KMS-11 (cell line): Measurements from ENCODE around the gene IL2RG.

ENCODE experiments used
- H2AFZ ChIP-seq: fragments of 200-600 bp; sonication (generic); 2 replicates; pipeline ENCODE4 v1.6.1; 2016; ENCODE audit warnings: antibody characterized with exemption, mixed run types, low read depth
- H3K27ac ChIP-seq: fragments of 200-600 bp; sonication (generic); 2 replicates; pipeline ENCODE4 v1.6.1; 2016; ENCODE audit warnings: mild to moderate bottlenecking, mixed run types
- H3K27me3 ChIP-seq: fragments of 200-600 bp; sonication (generic); 2 replicates; pipeline ENCODE4 v1.6.1; 2017; ENCODE audit warnings: mild to moderate bottlenecking, low read depth, mixed run types, moderate library complexity; ENCODE audit not compliant: insufficient read depth
- H3K36me3 ChIP-seq: fragments of 200-600 bp; sonication (generic); 2 replicates; pipeline ENCODE4 v1.6.1; 2017; ENCODE audit warnings: mild to moderate bottlenecking, mixed run types; ENCODE audit not compliant: insufficient read depth
- H3K4me1 ChIP-seq: fragments of 200-600 bp; sonication (generic); 2 replicates; pipeline ENCODE4 v1.6.1; 2016; ENCODE audit warnings: mild to moderate bottlenecking, low read depth, mixed run types; ENCODE audit not compliant: poor library complexity, severe bottlenecking
- H3K4me2 ChIP-seq: fragments of 200-600 bp; sonication (generic); 2 replicates; pipeline ENCODE4 v1.7.0; 2016; ENCODE audit warnings: mild to moderate bottlenecking, mixed run types
- H3K4me3 ChIP-seq: fragments of 200-600 bp; sonication (generic); IDR thresholded peaks from 2 replicates; pipeline ENCODE4 v1.6.1; 2017; ENCODE audit warnings: low read depth, low read length, mixed read lengths; ENCODE audit not compliant: insufficient read depth
- H3K79me2 ChIP-seq: fragments of 200-600 bp; sonication (generic); 2 replicates; pipeline ENCODE4 v1.6.1; 2016; ENCODE audit warnings: low read depth, mixed run types; ENCODE audit not compliant: insufficient read depth
- H3K9ac ChIP-seq: fragments of 200-600 bp; sonication (generic); 2 replicates; pipeline ENCODE4 v1.6.1; 2016; ENCODE audit warnings: mild to moderate bottlenecking, mixed run types
- H4K20me1 ChIP-seq: fragments of 200-600 bp; sonication (generic); 2 replicates; pipeline ENCODE4 v1.6.1; 2016; ENCODE audit warnings: mild to moderate bottlenecking, mixed run types; ENCODE audit not compliant: insufficient read depth
- TF ChIP-seq, protein P1 (sequence below): fragments of 200-600 bp; sonication (generic); conservative IDR thresholded peaks from 2 replicates; pipeline ENCODE4 v1.6.1; 2017; ENCODE audit warnings: low read depth, mild to moderate bottlenecking, antibody characterized with exemption, low read length, moderate library complexity, mixed read lengths

Gene IL2RG

DNA sequence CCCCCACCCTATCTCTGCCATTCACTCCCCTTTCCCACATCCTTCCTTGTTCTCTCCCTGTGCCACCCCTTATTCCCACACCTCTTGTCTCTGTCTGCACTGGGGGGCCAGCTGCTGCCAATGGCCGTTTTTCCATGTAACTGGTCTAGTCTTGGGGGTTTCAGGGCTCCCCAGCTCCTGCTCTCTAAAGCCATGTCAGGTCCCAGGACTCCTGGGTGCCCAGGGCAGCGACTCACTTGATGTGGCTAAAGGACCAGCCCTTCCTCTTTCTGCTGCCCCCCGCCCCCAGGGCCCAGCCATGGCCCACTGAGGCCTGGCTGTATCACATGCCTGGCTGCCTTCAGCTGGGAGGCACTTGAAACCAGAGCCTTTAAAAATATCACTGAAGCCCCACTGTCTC lies 43.3 kb upstream of the IL2RG start:
- no peak overlapping the region for H3K4me2 ChIP-seq
- no peaks in the 10 kb centered on the region for H3K36me3 ChIP-seq
- no peaks in the 10 kb centered on the region for H4K20me1 ChIP-seq
- H3K27me3 ChIP-seq, result no peaks in the 10 kb centered on the region
- no peak overlapping the region for H3K27ac ChIP-seq
- H3K79me2 ChIP-seq, result no peaks in the 10 kb centered on the region
- TF ChIP-seq, protein P1, sequence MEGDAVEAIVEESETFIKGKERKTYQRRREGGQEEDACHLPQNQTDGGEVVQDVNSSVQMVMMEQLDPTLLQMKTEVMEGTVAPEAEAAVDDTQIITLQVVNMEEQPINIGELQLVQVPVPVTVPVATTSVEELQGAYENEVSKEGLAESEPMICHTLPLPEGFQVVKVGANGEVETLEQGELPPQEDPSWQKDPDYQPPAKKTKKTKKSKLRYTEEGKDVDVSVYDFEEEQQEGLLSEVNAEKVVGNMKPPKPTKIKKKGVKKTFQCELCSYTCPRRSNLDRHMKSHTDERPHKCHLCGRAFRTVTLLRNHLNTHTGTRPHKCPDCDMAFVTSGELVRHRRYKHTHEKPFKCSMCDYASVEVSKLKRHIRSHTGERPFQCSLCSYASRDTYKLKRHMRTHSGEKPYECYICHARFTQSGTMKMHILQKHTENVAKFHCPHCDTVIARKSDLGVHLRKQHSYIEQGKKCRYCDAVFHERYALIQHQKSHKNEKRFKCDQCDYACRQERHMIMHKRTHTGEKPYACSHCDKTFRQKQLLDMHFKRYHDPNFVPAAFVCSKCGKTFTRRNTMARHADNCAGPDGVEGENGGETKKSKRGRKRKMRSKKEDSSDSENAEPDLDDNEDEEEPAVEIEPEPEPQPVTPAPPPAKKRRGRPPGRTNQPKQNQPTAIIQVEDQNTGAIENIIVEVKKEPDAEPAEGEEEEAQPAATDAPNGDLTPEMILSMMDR, result no peak
- no peaks in the 10 kb centered on the region for H3K4me1 ChIP-seq
- H3K4me3 ChIP-seq, result no peak overlapping the region
- no peak overlapping the region for H3K9ac ChIP-seq
- no peak overlapping the region for H2AFZ ChIP-seq

GRCh38 chrX:71154196-71154595 lies 42.8 kb upstream of the IL2RG start:
- H4K20me1 ChIP-seq, result no peaks in the 10 kb centered on the region
- TF ChIP-seq, protein P1, result no peak
- no peak overlapping the region for H3K27ac ChIP-seq
- no peak overlapping the region for H3K4me3 ChIP-seq
- no peaks in the 10 kb centered on the region for H3K27me3 ChIP-seq
- no peaks in the 10 kb centered on the region for H3K79me2 ChIP-seq
- H3K9ac ChIP-seq, result no peak overlapping the region
- no peaks in the 10 kb centered on the region for H3K36me3 ChIP-seq
- no peak overlapping the region for H3K4me2 ChIP-seq
- H2AFZ ChIP-seq, result no peak overlapping the region
- no peaks in the 10 kb centered on the region for H3K4me1 ChIP-seq

GRCh38 chrX:71151366-71151765 lies 40.0 kb upstream of the IL2RG start:
- Histone ChIP-seq H2AFZ (no peak overlapping the region), H3K4me1 (no peaks in the 10 kb centered on the region), H4K20me1 (no peaks in the 10 kb centered on the region), H3K9ac (no peak overlapping the region), H3K27me3 (no peaks in the 10 kb centered on the region), H3K4me2 (no peak overlapping the region), H3K36me3 (no peaks in the 10 kb centered on the region), H3K27ac (no peak overlapping the region), H3K79me2 (no peaks in the 10 kb centered on the region), H3K4me3 (no peak overlapping the region)
- TF ChIP-seq, protein P1, result no peak

DNA sequence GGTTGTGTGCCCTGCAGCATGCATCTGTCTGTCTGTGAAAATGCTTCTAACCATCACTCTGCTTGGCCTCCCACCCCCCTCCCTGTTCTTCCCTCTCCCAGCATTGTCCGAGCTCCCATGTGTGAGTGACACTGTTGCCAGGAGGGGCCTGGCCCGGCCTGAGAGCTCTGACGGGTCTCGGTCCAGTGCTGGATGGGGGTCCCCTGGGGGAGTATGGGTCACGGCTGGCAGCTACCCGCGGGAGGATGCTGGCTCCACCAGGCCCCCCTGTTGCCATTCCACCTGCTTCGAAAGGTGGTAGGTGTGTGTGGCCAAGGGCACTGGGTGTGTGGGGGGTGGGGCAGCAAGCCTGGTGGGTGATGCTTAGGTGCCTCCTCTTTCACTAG lies 36.9 kb upstream of the IL2RG start:
- TF ChIP-seq, protein P1, result no peak
- Histone ChIP-seq H2AFZ (no peak overlapping the region), H3K27ac (no peak overlapping the region), H4K20me1 (no peaks in the 10 kb centered on the region), H3K4me1 (no peaks in the 10 kb centered on the region), H3K27me3 (no peaks in the 10 kb centered on the region), H3K36me3 (no peaks in the 10 kb centered on the region), H3K4me2 (no peak overlapping the region), H3K9ac (no peak overlapping the region), H3K4me3 (no peak overlapping the region), H3K79me2 (no peaks in the 10 kb centered on the region)
